Neural progenitor cell (in vitro differentiated cells): ENCODE data around the gene NFKBIE.

Experiments
- CTCF ChIP-seq: fragments of 200-600 bp; sonication (generic); IDR thresholded peaks from 2 replicates; pipeline ENCODE4 v1.5.1; 2017; ENCODE audit warnings: antibody characterized with exemption, mild to moderate bottlenecking
- EZH2 ChIP-seq: fragments of 200-600 bp; sonication (generic); IDR thresholded peaks from 2 replicates; pipeline ENCODE4 v1.6.1; 2017; ENCODE audit warnings: antibody characterized with exemption, mild to moderate bottlenecking, moderate library complexity
- EZH2phosphoT487 ChIP-seq: fragments of 200-600 bp; sonication (generic); IDR thresholded peaks from 2 replicates; pipeline ENCODE4 v1.6.1; 2017; ENCODE audit warnings: antibody characterized with exemption

DNA sequence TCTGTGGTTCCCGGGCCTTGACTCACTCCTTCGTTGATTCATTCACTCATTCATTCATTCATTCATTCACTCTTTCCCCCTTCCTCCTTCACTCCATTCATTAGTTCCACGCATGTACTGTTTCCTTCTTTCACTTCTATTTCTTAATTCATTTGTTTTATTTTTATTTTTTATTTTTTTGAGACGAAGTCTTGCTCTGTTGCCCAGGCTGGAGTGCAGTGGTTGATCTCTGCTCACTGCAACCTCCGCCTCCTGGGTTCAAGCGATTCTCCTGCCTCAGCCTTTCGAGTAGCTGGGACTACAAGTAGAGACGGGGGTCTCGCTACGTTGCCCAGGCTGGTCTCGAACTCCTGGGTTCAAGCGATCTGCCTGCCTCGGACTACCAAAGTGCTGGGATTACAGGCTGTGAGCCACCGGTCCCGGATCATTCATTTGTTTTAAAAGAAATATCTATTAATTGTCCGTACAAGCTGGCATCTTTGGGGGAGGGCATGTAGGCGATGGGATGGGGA, 427 bp upstream of the NFKBIE start:
- TF ChIP-seq CTCF (no peak), EZH2 (no peak), EZH2phosphoT487 (no peak)
